GM19463 (cell line): ENCODE measurements around the gene C5orf15.
"Not testable (repeated sequence)": the region's sequence is repeated elsewhere in the genome, so short reads cannot be mapped to it uniquely, and the experiment has no call there.

Source experiments
- ATAC-seq: cut with Tn5 transposase; IDR thresholded peaks from one replicate; pipeline ENCODE4 v1.9.1; 2021; ENCODE audit warnings: mild to moderate bottlenecking, moderate library complexity; ENCODE audit not compliant: unreplicated experiment

Gene C5orf15

DNA sequence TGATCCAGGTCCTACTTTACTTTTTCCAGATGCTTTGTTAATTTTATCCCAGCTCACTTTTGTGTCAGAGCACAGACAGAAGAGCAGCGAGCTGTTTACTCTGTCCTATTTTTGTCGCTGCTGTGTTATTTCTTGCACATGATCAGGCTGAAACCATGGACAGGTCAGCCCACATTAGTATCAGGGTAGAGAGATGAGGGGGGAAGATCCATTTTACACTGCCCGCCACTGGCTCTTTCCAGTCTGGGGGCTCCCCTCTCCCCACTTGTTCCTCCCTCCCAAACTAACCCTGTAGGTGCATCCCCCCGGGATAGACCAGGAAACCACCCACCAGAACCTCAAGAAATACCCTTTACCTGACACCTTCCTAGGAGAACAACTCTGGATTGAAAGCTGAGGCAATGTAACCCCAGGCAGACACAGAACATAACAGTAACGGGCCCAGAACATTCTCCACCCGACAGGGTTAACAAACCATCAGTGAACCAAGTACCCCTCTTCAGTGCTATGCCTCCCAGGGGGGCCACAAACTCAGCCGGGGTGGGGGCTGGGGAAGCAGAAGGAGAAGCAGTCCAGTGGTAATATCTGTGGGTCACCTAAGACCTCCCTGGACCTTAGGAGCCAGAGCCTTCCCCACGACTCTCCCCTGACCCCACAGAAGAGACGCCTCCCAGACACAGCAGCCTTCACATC is 26.0 kb upstream of the C5orf15 start:
- no peak for ATAC-seq

DNA sequence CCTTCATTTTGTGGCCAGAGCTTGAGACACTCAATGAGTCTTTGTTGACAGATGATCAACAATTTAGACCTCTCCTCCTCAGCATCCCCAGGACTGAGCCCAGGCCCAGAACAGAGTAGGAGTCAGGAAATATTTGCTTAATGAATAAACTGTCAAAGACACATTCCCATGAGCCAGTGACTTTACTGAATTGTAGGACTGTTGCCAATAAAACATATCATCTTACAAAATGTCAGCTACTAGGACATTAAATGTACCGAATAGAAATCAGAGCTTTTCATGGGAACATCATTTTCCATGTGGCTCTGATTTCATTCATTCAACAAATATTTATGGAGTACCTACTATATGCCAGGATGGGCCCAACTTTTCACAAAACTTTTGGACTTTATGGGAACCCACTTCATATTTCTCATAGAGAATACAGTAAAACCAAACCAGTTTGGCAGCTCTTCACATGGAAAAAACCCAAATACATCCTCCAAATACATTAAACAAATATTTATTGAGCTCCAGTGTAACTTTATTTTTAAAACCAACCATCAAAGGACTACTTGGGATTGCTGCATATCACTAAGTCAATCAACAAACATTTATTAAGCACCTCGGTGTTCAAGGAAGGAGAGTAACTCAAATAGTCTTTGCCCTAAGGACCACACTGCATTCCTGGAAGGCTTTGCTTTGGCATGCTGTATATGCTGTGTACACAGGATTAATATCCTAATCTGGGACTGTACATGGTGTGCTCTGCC is 24.9 kb upstream of the C5orf15 start:
- no peak for ATAC-seq

DNA sequence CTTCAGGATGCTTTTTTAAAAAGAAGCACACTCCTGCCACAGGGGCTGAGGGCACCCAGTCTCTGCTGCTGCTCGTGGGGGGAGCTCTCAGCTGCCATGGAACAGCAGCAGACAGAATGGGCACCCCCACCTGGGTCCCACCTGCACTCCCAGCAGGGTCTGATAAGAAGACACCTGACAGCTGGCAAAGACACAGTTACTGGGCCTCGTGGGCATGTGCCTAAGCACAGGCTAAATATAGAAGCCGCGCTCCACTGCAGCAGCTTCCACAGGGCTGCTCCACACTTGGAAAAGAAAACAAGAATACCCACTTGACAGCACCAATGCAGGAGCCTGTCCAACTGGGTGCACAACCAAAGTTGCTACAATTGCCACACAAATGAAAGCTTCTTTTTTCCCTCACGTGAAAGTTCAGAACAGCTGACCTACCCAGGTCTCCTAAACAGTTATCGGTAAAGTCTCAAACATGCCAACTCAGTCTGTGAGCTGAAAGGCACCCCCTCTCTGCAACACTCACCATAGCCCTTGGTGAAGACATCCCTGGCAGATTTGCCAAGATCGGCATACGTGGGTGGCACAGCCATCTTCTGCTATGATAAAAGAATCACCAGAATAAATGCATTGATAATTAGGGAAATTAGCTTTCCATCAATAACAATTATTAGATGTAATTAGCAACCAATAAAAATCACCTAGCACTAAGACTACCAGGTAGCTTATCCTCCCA is 24.2 kb upstream of the C5orf15 start:
- ATAC-seq: no peak

DNA sequence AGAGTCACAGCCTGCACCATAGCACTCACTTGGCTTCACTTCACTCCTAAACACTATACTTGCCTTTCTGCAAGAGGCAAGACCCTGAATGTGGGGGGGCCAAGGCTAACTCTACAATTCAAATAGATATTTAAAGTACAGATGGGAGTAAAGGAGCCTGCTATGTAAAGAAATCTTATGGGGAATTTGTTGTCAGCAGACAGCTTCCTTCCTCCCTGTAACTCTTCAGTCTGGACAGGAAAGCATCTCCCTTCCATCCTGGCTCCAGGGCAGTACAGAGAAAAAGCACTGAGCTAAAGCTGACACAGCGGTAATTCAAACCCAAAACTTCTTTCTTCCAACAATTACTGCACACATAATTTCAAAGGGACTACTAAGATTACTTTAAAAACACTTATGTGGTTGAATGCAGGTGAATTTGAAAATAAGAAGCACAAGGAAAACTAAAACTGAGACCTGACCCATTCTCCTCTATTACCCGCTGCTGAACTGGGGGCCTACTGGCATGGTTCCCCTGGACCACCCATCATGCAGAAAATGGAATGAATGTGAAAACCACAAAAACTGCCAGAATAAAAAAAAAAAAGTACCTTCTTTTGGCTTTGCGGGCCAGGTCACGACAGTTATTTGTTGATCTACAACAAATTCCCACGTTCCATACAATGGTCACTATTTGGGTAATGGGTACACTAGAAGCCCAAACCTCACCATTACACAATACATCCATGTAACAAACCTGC is 22.9 kb upstream of the C5orf15 start:
- no peak for ATAC-seq

DNA sequence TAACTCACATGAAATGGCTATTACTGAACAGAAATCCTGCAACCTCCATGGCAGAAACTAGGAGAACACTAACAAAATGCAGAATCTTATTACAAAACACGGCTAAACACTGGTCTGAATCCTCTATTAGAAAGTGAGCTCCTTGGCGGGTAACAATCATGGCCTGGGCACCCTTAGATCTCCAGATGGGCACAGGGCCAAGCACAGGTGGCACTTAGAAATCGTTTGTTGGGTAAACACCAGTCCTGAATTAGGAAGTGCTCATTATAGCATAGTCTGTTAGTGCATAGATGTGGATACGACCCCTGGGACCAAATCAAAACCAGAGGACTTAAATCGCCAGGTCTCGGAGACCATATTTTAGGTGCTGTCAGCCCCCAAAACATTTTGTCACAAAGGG is 22.0 kb upstream of the C5orf15 start:
- ATAC-seq: no peak

DNA sequence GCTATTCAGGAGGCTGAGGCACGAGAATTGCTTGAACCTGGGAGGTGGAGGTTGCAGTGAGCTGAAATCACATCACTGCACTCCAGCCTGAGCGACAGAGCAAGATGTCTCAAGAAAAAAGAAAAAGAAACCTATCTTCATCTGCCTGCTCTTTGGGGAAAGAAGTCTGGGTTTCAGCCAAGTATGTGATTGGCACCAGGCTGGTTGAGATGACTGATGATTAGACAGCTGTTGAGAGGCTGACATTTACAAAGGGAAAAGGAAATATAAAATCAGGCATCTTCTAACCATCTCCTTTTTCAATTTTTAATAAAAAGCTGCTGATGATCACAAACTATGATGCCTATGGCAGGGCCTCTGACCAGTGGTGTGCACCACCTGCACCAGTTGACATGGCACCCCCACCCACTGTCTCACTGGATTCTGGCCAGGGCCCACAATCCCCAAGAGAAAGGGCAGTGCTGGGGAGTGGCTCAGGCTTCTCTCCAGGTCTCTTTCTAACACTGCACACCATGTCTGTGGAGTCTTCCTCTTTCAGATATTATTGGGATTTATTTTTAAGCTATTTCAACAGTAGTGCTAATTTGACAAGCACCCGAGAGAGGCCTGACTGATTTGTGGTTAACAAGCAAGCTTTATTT is 17.2 kb upstream of the C5orf15 start:
- no peak for ATAC-seq

DNA sequence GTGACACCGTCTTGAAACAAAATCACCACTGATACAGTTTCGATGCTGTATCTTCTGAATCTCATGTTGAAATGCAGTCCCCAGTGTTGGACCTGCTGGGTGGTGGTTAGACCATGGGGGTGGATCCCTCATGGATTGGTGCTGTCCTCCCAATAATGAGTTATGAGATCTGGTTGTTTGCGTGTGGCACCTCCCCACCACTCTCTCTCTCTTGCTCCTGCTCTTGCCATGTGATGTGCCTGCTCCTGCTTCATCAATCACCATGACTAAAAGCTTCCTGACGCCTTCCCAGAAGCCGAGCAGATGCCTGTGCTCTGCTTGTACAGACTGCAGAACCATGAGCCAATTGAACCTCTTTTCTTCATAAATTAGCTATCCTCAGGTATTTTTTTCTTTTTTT is 15.2 kb upstream of the C5orf15 start:
- ATAC-seq: no peak

DNA sequence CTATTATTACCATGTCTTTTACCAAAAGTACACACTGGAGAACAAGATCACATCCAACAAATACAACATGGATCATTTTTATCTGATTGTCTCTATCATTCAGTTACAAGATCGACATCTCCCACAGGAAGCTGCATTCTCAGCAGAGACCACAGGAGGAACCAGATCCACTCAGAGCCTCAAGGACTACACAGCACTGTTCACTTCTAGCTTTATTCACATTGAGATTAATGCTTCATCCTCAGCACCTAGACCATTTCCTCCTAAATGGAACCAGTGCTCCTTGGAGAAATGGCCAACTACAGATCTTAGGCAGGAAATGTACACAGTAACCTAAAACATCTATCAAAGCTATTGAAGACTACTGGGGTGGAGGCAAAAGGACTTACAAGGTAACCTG is 13.3 kb upstream of the C5orf15 start:
- no peak for ATAC-seq

DNA sequence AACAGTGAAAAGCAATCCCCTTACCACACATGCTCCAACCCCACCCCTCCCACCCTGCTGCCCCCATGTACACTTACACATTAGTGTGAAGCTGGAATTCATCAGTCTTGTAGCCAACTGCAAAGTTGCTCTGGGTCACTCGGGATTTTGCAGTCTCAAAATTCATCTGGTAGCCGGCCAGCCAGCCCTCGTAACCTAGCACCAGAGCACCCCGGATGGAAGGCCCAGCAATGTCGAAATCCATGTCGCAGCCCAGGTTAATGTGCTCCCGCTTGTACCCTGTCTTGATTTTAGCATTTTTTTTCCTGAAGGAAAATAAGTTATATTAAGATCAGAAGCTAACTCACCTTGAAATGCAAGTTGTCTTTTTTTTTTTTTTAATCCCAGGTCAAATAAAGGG is 12.2 kb upstream of the C5orf15 start:
- ATAC-seq: no peak

DNA sequence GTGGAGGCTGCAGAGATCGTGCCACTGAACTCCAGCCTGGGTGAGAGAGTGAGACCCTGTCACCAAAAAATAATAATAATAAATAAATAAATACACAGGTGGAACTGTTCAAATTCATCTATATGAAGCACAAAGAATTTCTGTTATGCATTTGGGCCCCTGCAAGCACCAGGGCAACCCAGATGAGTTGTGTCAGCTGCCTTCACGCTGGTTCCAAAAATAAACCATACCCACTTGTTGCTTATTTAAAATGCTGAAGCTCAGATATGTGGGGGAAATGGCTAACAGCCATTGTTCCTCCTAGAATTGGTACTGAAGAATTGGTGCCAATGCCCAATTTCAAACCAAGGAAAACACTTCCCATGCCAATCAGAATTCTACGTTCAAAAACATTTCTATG is 10.5 kb upstream of the C5orf15 start:
- ATAC-seq: no peak

DNA sequence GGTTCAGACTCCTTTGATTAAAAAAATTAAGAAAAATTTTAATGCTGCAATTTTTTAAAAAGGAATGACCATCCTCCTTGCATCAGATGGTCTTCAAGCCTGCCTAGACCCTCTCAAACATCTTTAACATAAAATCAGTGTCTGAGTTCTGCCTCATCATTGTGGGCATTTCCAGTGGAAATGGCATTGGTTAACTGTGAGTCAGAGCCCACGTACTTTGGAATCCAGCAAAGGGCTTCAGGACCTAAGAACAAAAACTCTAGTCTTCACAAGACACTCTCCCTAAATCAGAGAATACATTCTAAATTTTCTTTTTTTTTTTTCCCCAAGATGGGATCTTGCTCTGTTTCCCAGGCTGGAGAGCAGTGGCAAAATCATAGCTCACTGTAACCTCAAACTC is 9.4 kb upstream of the C5orf15 start:
- no peak for ATAC-seq

DNA sequence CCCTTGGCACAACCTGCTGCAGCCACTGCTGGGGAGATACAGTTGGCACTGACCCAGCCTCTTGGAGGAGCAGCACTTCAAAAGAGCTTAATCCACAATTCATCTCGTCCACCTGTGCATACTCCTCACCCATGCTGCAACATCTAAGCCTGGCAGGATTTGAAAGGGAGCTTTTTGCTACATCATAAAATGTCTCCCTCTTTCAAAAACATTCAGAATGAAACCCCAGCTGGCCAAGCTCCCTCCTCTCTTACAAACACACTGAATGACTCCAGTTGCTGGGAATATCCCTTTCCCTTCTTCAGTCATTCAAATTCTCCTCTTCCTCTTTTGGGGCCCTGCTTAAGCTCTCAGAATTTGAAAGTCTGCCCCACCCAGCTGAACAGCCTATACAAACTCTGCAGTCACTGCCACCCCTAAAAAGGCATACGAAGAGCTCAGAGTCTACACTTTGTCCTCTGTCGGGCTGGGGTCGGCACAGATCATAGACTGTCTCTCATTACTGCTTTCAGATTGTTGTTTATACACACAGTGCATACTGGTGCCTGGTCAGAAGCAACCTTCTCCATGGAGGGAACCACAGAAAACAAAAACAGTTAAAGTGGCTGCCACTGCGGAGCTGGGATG is 8.8 kb upstream of the C5orf15 start:
- peak; percentile 73 for ATAC-seq

DNA sequence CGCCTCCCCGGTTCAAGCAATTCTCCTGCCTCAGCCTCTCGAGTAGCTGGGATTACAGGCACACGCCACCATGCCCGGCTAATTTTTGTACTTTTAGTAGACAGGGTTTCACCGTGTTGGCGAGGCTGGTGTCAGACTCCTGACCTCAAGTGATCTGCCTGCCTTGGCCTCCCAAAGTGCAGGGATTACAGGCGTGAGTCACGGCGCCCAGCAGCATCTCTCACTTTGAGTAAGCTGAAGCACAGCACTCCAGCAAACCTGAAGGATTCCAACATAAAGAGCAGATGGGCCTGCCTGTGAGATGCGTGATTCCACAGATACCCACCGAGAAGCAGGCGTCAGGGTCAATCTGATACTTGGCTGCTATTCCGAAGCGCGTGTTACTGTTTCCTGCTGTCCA is 7.1 kb upstream of the C5orf15 start:
- ATAC-seq: not testable (repeated sequence)

DNA sequence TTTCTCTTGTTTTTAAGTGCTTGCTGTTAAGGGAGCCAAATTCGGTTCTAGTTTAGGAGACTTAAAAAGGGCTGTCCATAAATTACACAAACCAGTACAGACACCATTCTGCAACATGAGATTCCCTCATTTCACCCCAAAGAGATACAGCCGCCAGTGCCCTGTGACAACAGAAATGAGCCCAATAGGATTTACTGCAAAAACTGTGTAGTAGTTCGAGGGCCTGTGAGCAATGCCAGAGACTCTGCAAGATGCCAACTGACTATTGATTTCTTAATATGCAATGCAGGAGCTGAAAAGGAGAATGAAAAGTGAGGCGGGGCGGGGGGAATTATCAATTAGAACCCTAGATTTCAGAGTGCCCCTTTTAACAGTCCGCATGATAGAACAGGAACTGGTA is 5.7 kb upstream of the C5orf15 start:
- no peak for ATAC-seq

DNA sequence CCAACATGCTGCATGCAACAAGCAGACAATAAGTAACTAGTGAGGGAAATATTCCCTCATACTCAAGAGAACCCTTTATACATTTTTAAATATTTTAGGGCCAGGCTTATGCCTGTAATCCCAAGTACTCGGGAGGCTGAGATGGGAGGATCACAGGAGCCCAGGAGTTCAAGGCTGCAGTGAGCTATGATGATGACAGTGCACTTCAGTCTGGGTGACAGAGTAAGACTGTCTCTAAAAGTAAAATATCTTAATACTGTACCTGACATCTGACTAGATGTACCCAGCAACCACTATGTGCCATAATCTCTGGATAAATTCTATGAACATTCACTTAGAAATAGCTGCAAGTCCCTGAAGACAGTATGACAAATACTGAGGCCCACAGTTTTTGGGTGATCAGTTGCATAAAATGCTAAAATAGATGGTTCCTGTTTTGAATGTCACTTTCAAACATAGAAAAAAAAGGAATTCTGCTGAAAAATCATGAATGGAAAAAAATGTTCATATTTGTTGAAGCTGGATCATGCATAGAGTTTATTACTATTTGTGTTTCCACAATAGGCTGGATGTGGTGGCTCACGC is 2.0 kb upstream of the C5orf15 start:
- ATAC-seq: no peak

DNA sequence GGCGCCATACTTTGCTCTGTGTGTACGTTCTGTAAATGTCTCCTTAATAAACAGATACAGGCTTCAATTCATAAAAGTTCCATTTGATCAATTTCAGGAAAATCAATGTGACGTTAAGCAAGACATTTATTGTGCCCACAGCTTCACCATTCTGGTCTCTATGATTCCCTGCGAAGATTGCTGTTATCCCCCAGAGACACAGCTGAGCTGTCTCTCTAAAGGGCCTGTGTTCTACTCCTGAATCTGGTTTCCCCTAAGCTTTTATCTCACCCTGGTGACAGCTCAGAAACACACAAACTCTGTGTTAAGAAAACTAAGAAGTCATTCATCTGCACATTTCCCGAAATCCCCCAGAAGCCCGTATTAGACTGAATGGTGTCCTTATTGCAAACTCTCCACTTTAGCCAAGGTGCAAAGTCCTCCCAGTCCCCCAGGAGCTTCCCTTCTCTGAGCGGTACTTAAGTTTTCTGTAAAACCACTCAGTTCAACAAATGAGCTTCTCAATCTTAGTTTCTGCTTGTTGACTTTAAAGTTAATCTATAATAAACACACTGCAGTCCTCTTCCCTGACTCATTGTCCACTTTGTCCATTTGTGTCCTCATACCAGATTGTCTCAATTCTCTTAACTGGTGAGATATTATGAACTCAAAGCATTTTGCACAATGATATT is 1.4 kb upstream of the C5orf15 start:
- peak; percentile 15 for ATAC-seq

DNA sequence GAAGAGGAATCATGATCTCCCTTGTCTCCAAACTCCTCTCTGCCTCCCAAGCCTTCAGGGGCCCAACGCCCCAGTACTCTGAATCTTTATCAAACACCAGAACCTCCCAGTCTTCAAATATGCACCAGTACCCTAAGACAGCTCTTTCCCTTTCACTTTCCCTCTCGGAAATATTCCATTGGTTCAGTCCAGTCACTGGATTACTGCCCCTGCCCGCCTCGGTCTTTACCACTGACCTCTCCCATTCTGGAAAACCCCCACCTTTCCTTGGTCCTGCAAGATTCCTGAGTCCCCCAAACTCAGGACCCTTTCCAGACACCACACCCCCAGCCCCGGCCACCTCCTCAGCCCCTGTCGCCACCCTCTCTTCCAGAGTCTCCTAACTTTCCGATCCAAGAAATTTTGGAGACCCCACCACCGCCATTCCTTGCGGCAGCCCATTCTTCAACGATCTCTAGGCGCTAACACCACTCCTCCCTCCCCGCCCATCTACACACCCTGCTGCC is 674 bp downstream of the C5orf15 start:
- no peak for ATAC-seq

DNA sequence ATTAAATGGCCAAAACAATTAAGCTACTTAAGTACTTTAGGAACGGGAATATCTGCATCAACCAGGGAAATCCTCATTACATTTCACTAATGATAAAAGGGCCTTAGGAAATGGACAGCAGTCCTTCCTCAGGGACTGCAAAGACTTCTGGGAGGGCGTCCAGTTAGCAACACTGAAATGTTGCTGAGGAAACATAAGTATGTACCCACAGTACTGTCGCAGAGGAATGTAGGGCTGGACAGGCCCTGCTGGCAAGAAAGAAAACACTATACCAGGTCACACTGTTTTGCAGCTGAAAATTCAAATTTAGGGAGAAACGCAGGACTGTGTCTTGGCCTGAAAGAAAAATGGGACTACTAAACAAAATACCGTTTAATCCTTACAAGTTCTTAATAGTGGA is 1.3 kb downstream of the C5orf15 start:
- no peak for ATAC-seq

DNA sequence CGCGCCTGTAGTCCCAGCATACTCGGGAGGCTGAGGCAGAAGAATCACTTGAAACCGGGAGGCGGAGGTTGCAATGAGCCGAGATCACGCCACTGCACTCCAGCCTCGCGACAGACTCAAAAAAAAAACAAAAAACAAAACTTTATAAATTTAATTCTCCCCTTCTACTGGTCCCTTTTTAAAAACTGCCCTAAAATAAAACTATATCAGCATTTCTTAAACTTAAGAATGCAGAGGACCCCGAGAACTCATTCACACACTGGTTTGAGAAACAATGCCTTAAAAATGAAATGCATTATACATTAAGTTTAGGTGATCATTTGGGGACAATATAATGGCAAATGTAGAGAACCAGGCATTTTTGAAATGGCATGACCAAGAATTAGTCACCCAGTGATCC is 2.3 kb downstream of the C5orf15 start:
- no peak for ATAC-seq
